ENCODE data around the gene TOX4. TPM values are rescaled to one million over a fixed set of nuclear protein-coding genes. Genes with fewer than 3 reads are reported as not detected.

TOX4 gene
- total RNA-seq, 2 experiments from 2014 or later = 65.2 to 65.8 TPM

DNA sequence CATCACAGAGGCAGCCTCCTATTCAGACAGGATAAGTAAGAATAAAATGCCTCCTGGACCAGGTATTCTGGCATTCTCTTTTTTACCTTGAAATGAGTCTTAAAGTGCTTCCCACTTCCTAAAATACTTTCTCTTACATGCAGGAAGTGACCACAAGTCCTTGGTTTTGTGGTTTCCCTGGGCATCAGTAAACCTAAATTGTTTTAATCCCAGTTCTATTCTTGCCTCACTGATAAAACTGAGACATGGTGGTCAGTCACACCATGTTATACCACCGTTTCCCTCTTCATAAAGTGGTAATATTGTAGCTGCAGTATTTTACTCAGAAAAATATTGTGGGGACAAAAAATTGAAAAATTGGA, 50.3 kb downstream of the TOX4 start:
- H3K4me1 Mint-ChIP-seq (ENCODE audit: low read depth) = peaks cover 16% of the 10 kb centered on the region
- no peaks in the 10 kb centered on the region for H3K27me3 Mint-ChIP-seq
- CTCF ChIA-PET = interaction anchor here (1.7 to 6.8 kb wide), 4 partner anchors 18 to 57 kb away, joined by 4 to 41 read pairs (median 10); partner anchors contain the start of genes RAB2B and TOX4
- H3K36me3 Mint-ChIP-seq (ENCODE audit: low read depth) = no peaks in the 10 kb centered on the region
- TF ChIP-seq CTCF (IDR thresholded peaks at IDR 0.05) = no peak
- no peaks in the 10 kb centered on the region for H3K9me3 Mint-ChIP-seq
- POLR2A ChIA-PET = interaction anchor here (0.7 to 8.0 kb wide), 5 partner anchors 15 to 265 kb away, joined by 3 to 62 read pairs (median 4); partner anchors contain the start of gene METTL3
- H3K4me3 Mint-ChIP-seq = peak overlapping the region; percentile 70
- peak overlapping the region; percentile 67 for H3K27ac Mint-ChIP-seq
- intact Hi-C loops (cut with micrococcal nuclease) = no loop called here
- DNase-seq (no peak), ATAC-seq (no peak)

DNA sequence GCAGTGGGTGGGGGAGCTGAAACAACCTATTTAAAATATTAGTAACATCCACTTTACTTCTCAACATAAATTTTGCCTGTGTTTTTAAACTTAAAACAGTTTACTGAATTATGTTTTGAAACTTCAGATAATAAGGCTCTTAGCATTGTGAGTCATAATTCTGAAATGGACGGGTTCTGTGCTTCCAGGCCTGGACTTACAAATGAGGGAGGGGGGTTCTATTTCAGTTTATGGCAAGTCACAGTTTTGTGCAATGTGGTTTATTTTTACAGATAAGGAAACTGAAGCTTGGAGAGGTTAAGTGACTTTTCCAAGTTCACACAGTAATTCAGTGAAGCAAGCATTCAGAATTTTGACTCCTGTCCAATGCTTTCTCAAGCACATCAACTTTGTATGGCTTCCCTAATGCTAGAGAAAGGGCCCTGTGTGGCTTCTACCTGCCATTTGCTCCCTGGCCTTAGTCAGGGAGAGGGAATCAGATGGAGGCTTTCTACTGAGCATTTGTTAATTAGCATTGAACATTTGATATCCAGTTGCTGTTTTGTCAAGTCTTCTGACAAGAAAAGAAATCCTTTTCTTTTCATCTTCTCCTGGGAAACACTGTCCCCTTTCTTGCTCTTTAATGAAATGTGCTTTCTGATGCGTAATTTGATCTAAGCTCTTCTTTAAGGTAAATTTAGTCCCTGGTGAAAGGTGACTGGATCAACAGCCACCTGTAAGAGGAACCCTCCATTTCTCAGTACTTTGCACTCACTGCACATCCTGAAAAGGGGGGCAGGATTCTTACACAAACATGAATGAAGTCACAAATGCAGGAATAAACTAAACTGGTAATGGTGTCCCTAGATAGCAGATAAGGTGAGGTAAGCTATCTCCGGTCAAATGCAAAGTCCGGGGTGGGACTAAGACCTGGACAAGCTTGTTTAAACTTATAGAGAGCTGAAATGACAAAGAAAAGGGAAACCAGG, 51.7 kb downstream of the TOX4 start:
- H3K4me1 Mint-ChIP-seq (ENCODE audit: low read depth) = peaks cover 16% of the 10 kb centered on the region
- H3K27me3 Mint-ChIP-seq = peaks cover under 1% of the 10 kb centered on the region
- no peak for ATAC-seq
- DNase-seq = no peak
- ChIA-PET POLR2A (interaction anchor here (8.0 kb wide), 1 partner anchor 16 kb away, joined by 62 read pairs; the partner anchor contains the start of gene METTL3), CTCF (interaction anchor here (0.9 to 6.8 kb wide), 6 partner anchors 10 to 52 kb away, joined by 3 to 41 read pairs (median 4); partner anchors contain the start of genes RAB2B and TOX4)
- H3K27ac Mint-ChIP-seq = no peak overlapping the region
- intact Hi-C loops (cut with micrococcal nuclease) = no loop called here
- TF ChIP-seq CTCF (IDR thresholded peaks at IDR 0.05) = no peak
- H3K36me3 Mint-ChIP-seq (ENCODE audit: low read depth) = no peaks in the 10 kb centered on the region
- no peaks in the 10 kb centered on the region for H3K9me3 Mint-ChIP-seq
- no peak overlapping the region for H3K4me3 Mint-ChIP-seq

- ChIA-PET CTCF (interaction anchor here (1.7 to 6.8 kb wide), 2 partner anchors 31 to 41 kb away, joined by 4 to 41 read pairs; no protein-coding TSS in a partner anchor), POLR2A (no interaction called here)
- intact Hi-C loops (cut with micrococcal nuclease) = no loop called here
- H3K4me3 Mint-ChIP-seq = no peak overlapping the region
- peaks cover 5% of the 10 kb centered on the region for H3K27me3 Mint-ChIP-seq
- H3K36me3 Mint-ChIP-seq (ENCODE audit: low read depth) = no peaks in the 10 kb centered on the region
- DNase-seq = no peak
- TF ChIP-seq CTCF (IDR thresholded peaks at IDR 0.05) = no peak
- no peaks in the 10 kb centered on the region for H3K9me3 Mint-ChIP-seq
- H3K4me1 Mint-ChIP-seq (ENCODE audit: low read depth) = peaks cover 16% of the 10 kb centered on the region
- no peak for ATAC-seq
- H3K27ac Mint-ChIP-seq = no peak overlapping the region
Observed at GRCh38 chr14:21529515-21529914, 52.5 kb downstream of the TOX4 start.

DNA sequence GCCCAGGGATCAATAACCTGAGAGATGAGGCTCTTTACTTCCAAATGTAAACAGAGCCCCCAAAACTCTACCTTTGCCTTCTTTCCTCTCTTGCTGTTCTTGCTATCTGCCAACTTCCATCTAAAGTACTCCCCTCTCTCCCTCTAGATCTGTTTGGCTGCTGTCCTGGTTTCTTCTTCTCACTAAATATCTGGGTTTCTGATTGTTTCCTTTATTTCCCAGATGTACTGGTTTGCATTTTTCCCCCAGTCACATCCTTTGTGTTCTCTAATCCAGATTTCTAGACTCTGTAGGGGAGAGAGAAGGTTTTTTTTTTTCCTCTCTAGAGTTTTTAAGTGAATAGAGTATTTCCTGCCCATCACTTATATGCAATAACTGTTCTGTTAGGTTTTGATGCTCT, 56.3 kb downstream of the TOX4 start:
- no peaks in the 10 kb centered on the region for H3K36me3 Mint-ChIP-seq (ENCODE audit: low read depth)
- peaks cover 24% of the 10 kb centered on the region for H3K27me3 Mint-ChIP-seq

More for the DNA sequence above, 56.3 kb downstream of the TOX4 start:
- no peak for DNase-seq
- Mint-ChIP-seq H3K4me1 (ENCODE audit: low read depth) (peaks cover 12% of the 10 kb centered on the region), H3K4me3 (no peak overlapping the region), H3K9me3 (no peaks in the 10 kb centered on the region), H3K27ac (no peak overlapping the region)
- ChIA-PET POLR2A (no interaction called here), CTCF (no interaction called here)
- TF ChIP-seq CTCF (IDR thresholded peaks at IDR 0.05) = no peak
- ATAC-seq = no peak
- intact Hi-C loops (cut with micrococcal nuclease) = no loop called here

Data from activated CD8-positive, alpha-beta T cell treated with anti-CD3 and anti-CD28 coated beads for 36 hours (primary cell).